ENCODE measurements around the gene LDAH. TPM values are rescaled to one million over a fixed set of nuclear protein-coding genes. Genes with fewer than 3 reads are reported as not detected.

The LDAH gene
- total RNA-seq, 4 donors from 2014 or later, result 8.2 to 14.1 (median 10.9) TPM

GRCh38 chr2:20759487-20759886 lies 63.4 kb downstream of the LDAH start:
- TF ChIP-seq CTCF (IDR thresholded peaks at IDR 0.05), result no peak
- ATAC-seq (ENCODE audit: low FRiP score) (no peak), DNase-seq (ENCODE audit: low spot score) (no peak)

GRCh38 chr2:20758997-20759396 lies 63.9 kb downstream of the LDAH start:
- ATAC-seq (ENCODE audit: low FRiP score), result no peak
- TF ChIP-seq CTCF (IDR thresholded peaks at IDR 0.05), result no peak
- no peak for DNase-seq (ENCODE audit: low spot score)

- DNase-seq (ENCODE audit: low spot score) (no peak), ATAC-seq (ENCODE audit: low FRiP score) (no peak)
- TF ChIP-seq CTCF (IDR thresholded peaks at IDR 0.05), result no peak
Measured at GRCh38 chr2:20757405-20758090, 65.4 kb downstream of the LDAH start.

DNA sequence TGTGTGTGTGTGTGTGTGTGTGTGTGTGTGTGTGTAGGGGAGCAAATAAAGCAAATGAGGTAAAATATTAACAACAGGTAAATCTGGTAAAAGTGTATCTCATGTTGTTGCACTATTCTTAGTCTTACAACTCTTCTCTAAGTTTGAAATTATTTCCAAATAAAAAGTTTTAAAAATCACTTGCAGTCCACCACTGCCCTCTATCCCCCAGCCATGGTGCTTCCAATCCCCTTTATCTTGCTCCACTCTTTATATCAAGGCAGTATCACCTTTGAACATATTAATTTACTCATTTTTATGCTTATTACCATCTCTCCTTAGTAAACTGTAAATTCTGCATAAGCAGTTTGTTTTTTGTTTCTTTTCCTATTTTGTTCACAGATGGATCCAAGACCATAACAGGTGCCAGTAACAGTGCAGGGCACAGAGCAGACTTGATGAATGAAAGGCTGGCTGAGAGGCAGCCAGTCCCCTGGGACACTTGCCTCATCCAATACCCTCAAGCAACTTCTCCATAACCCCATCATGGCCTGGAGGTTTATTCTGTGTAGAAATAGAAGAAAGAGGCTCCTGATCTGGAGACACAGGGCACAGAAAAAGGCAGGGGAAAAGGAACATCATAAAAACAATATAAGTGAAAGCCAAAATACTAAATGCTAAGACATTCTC lies 67.6 kb downstream of the LDAH start:
- DNase-seq (ENCODE audit: low spot score) (no peak), ATAC-seq (ENCODE audit: low FRiP score) (no peak)
- no peak for TF ChIP-seq CTCF (IDR thresholded peaks at IDR 0.05)

DNA sequence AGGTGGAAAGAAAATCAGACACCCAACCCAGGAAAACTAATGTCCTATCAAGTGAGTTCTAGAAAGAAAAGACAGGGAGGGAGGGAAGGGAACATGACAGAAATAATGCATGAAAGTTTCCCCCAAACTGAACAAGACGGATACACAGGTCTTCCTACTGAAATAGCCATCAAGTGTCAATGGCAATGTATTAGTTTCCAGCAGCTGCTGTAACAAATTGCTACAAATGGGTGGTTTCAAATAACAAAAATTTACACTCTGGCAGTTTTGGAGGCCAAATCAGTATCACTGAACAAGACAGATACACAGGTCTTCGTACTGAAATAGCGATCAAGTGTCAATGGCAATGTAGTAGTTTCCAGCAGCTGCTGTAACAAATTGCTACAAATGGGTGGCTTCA lies 70.6 kb downstream of the LDAH start:
- DNase-seq (ENCODE audit: low spot score) (no peak), ATAC-seq (ENCODE audit: low FRiP score) (no peak)
- no peak for TF ChIP-seq CTCF (IDR thresholded peaks at IDR 0.05)

DNA sequence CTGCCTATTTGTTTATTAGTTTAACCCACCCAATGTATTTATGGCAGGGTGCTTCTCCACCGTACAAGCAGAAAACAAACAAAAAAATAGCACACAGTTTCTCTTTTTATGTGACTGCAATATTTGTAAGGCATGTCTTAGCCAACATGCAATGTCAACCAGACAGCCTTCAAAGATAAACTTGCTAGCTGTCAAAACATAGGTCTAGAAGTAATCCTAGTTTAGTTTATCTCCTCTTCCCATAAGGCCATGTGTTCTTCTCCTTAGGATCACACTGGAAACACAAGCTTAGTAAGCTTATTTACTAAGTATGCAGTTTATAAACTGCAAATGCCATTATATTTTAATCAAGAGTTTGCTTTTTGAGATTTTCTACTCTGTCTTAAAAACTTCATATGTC lies 75.6 kb downstream of the LDAH start:
- DNase-seq (ENCODE audit: low spot score) (no peak), ATAC-seq (ENCODE audit: low FRiP score) (no peak)
- no peak for TF ChIP-seq CTCF (IDR thresholded peaks at IDR 0.05)
